ENCODE results near the gene ZSWIM1.
"Not testable (repeated sequence)": the region's sequence is repeated elsewhere in the genome, so short reads cannot be mapped to it uniquely, and the experiment has no call there.

The ZSWIM1 gene

DNA sequence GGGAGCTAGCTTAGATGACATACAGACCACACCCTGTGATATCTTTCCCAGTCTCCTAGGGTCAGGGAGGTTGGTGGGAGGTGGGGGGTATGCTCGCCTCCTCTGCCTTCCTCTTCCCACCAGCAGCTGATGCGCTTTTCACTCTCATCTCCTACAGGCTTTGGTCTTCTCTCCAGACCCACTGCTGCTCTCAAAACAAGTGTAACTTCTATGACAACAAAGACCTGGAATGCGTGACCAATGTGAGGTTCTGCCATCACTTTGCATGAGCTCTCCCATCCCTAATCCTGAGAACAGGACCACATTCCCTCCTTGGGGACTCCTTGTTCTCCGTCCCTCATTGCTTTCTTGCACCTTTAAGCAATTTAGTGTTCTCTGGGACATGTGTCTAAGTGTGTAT, 12.8 kb downstream of the ZSWIM1 start:
- no peak for TF ChIP-seq CTCF (IDR thresholded peaks at IDR 0.05; ENCODE audit: low read length, missing control alignments)
- no peak for DNase-seq (ENCODE audit: low read depth)
- H3K4me3 ChIP-seq (replicated peaks; ENCODE audit: low read depth, low read length): no peak overlapping the region

- no peak for DNase-seq (ENCODE audit: low read depth)
- no peak overlapping the region for H3K4me3 ChIP-seq (replicated peaks; ENCODE audit: low read depth, low read length)
- no peak for TF ChIP-seq CTCF (IDR thresholded peaks at IDR 0.05; ENCODE audit: low read length, missing control alignments)
These were observed 13.8 kb downstream of the ZSWIM1 start for GRCh38 chr20:45894797-45895196.

DNA sequence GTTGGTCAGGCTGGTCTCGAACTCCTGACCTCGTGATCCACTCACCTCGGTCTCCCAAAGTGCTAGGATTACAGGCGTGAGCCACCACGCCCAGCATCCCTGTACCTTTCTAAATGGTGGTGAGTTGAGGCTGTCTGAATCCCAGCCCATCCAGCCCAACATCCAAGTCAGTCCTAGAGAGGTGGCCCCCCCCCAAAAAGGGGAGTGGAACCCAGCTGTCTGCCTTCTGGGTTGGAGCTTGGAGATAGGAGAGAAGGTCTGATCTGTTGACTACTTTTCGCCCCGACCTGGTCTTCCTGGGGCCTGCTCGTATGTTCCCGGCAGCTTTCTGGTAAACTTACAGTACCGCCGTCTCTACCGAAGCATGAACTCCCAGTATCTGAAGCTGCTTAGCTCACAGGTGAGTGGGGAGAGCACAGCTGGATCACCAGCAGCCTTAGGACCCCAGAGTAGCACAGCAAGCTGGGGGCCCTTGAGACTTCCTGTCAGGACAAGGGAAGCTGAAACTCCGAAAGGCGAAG, 15.7 kb downstream of the ZSWIM1 start:
- DNase-seq (ENCODE audit: low read depth): no peak
- no peak for TF ChIP-seq CTCF (IDR thresholded peaks at IDR 0.05; ENCODE audit: low read length, missing control alignments)
- no peak overlapping the region for H3K4me3 ChIP-seq (replicated peaks; ENCODE audit: low read depth, low read length)

DNA sequence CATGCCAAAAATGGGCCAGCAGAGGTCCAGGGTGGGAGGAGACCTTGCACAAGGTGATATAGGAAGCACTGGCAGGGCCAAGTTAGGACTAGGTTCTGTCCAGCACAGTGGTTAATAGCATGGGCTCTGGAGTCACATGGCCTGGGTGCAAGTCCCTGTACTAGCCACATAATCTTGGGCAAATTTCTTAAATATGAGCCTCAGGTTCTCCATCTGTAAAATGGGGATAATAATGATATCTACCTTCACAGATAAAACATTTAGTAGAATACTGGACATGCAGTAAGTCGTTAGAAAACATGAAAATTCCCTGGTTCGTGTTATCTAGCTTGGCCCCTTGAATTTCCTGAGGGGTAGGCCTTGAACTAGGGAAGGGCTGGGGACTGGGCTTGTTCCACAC, 16.3 kb downstream of the ZSWIM1 start:
- no peak for DNase-seq (ENCODE audit: low read depth)
- H3K4me3 ChIP-seq (replicated peaks; ENCODE audit: low read depth, low read length): no peak overlapping the region
- no peak for TF ChIP-seq CTCF (IDR thresholded peaks at IDR 0.05; ENCODE audit: low read length, missing control alignments)

GRCh38 chr20:45897692-45898091, 16.7 kb downstream of the ZSWIM1 start:
- no peak for DNase-seq (ENCODE audit: low read depth)
- no peak for TF ChIP-seq CTCF (IDR thresholded peaks at IDR 0.05; ENCODE audit: low read length, missing control alignments)
- H3K4me3 ChIP-seq (replicated peaks; ENCODE audit: low read depth, low read length): no peak overlapping the region

DNA sequence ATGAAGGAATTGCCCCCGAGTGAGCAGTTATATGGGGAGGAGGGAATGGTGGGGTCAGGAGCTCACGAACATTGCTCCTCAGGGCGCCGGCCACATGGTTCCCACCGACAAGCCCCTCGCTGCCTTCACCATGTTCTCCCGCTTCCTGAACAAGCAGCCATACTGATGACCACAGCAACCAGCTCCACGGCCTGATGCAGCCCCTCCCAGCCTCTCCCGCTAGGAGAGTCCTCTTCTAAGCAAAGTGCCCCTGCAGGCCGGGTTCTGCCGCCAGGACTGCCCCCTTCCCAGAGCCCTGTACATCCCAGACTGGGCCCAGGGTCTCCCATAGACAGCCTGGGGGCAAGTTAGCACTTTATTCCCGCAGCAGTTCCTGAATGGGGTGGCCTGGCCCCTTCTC, 17.3 kb downstream of the ZSWIM1 start:
- no peak overlapping the region for H3K4me3 ChIP-seq (replicated peaks; ENCODE audit: low read depth, low read length)
- no peak for DNase-seq (ENCODE audit: low read depth)
- TF ChIP-seq CTCF (IDR thresholded peaks at IDR 0.05; ENCODE audit: low read length, missing control alignments): no peak

DNA sequence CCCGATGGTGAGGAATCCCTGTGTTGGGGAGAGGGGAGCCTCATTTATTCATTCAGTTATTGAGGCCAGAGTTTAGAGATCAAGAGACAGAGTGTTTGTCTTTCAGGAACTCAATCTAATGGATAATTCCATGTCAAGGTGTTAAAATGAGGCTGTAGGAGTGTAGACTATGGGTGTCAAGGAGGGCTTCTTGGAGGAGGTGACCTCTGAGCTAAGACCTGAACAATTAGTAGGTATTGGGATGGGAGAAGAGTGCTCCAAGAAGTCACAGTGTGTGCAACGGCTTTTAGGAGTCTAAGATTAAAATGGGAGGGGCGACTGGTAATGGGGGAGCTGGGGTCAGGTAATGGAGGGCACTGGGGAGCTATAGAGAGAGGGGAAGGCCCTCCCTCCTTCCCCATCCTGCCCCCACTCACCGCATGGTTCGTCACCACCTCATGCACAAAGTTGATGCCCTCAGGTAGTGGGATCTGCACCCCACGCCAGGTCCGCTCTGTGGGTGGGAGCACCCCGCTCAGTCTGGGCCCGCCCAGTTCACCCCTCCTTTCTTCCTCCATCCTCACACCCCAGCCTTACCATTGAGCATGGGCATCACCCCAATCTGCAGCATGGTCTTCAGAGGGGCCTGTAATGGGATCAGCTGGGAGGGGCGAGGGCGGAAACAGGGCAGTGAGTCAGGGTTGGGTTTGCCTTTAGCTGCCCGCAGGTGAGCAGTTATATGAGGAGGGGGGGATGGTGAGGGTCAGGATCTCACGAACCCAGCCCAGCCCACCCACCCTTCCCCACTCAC, 18.2 kb downstream of the ZSWIM1 start:
- no peak for TF ChIP-seq CTCF (IDR thresholded peaks at IDR 0.05; ENCODE audit: low read length, missing control alignments)
- H3K4me3 ChIP-seq (replicated peaks; ENCODE audit: low read depth, low read length): no peak overlapping the region
- DNase-seq (ENCODE audit: low read depth): no peak

DNA sequence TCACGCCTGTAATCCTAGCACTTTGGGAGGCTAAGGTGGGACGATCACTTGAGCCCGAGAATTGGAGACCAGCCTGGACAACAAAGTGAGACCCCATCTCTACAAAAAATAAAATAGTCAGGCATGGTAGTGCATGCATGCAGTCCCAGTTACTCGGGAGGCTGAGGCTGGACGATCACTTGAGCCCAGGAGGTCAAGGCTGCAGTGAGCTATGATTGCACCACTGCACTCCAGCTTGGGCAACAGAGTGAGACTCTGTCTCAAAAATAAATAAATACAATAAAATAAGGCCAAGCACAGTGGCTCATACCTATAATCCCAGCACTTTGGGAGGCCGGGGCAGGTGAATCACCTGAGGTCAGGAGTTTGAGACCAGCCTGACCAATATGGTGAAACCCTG, 20.3 kb downstream of the ZSWIM1 start:
- not testable (repeated sequence) for DNase-seq (ENCODE audit: low read depth); H3K4me3 ChIP-seq (replicated peaks; ENCODE audit: low read depth, low read length)
